GM12873 (cell line): ENCODE results near the gene MCRIP1.

Source experiments
- TF ChIP-seq, protein P1 (sequence below): IDR thresholded peaks from 2 replicates; pipeline ENCODE4 v1.5.1; 2012; ENCODE audit warnings: low read depth, mild to moderate bottlenecking, moderate library complexity, low read length, control low read depth; ENCODE audit not compliant: insufficient read depth; ENCODE audit errors: missing control alignments

Gene MCRIP1

GRCh38 chr17:81806461-81807209, 26.5 kb downstream of the MCRIP1 start:
- TF ChIP-seq, protein P1, sequence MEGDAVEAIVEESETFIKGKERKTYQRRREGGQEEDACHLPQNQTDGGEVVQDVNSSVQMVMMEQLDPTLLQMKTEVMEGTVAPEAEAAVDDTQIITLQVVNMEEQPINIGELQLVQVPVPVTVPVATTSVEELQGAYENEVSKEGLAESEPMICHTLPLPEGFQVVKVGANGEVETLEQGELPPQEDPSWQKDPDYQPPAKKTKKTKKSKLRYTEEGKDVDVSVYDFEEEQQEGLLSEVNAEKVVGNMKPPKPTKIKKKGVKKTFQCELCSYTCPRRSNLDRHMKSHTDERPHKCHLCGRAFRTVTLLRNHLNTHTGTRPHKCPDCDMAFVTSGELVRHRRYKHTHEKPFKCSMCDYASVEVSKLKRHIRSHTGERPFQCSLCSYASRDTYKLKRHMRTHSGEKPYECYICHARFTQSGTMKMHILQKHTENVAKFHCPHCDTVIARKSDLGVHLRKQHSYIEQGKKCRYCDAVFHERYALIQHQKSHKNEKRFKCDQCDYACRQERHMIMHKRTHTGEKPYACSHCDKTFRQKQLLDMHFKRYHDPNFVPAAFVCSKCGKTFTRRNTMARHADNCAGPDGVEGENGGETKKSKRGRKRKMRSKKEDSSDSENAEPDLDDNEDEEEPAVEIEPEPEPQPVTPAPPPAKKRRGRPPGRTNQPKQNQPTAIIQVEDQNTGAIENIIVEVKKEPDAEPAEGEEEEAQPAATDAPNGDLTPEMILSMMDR = no peak

DNA sequence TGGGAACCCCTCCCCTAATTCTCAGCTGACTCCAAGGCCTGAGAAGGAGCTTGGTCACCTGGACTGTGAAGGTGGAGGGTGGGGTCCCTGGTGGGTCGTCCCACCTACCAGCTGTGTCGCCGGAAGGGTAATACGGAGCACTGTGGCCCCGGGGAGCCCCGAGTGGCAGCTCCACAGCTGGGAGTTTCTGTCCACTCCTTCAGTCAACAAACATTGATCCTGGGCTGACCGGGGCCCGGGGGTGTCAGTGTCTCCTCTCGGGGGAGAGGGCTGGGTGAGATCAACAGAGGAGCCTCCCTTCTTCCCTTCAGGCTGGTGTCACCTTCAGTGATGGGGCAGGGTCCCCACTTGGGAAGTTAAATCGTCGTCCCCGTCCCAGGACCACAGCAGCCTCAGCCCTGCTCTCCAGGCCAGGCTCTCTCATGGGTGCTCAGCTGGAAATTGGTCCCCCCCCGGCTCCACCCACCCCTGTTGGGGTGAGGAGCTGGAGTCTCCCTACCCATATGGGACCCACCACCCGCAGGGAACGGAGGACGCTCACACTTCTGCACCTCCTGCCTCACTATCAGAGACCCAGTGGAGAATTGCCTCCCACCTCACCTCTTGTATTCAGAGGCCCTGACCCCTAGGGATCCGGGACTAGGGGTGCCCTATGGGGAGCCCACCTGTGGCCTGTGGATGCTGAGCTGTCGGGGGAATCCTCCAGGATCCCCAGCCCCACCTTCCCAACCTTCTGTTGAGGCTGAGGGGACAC, 27.2 kb downstream of the MCRIP1 start:
- TF ChIP-seq, protein P1 = no peak

- TF ChIP-seq, protein P1 = no peak
Observed at GRCh38 chr17:81804559-81805399, 28.3 kb downstream of the MCRIP1 start.

GRCh38 chr17:81803728-81804558, 29.1 kb downstream of the MCRIP1 start, which contains the start of gene GCGR:
GCGR (plus strand) TSS chr17:81804150; CDS start chr17:81809019, 4,869 bp downstream.
- TF ChIP-seq, protein P1 = no peak

GRCh38 chr17:81802856-81803643, 30.0 kb downstream of the MCRIP1 start:
- TF ChIP-seq, protein P1 = no peak

- TF ChIP-seq, protein P1 = no peak
Observed at GRCh38 chr17:81802048-81802758, 30.9 kb downstream of the MCRIP1 start.
